DND-41 (cell line): ENCODE measurements around the gene LGR6.

Source experiments
- ATAC-seq: fragments of 200-7000 bp; cut with Tn5 transposase; 3 replicates; pipeline ENCODE4 v1.9.1; 2021; ENCODE audit warnings: low read depth; ENCODE audit not compliant: insufficient read depth
- DNase-seq: peaks from one replicate; pipeline ENCODE4 v3.0.0-alpha.2; 2020
- H2AFZ ChIP-seq: 2 replicates; pipeline ENCODE4 v1.6.0; 2012; ENCODE audit warnings: low read depth, low read length
- H3K27ac ChIP-seq: 2 replicates; pipeline ENCODE4 v1.5.1; 2012; ENCODE audit warnings: low read length, inconsistent platforms
- H3K27me3 ChIP-seq: fragments of 200-600 bp; sonication (generic); 2 replicates; pipeline ENCODE4 v1.6.0; 2012; ENCODE audit warnings: low read length, mild to moderate bottlenecking, inconsistent platforms; ENCODE audit not compliant: insufficient read depth, poor library complexity
- H3K36me3 ChIP-seq: 2 replicates; pipeline ENCODE4 v1.5.1; 2012; ENCODE audit warnings: low read length, inconsistent platforms; ENCODE audit not compliant: insufficient read depth
- H3K4me1 ChIP-seq: 2 replicates; pipeline ENCODE4 v1.5.1; 2012; ENCODE audit warnings: mild to moderate bottlenecking, low read length; ENCODE audit not compliant: insufficient read depth
- H3K4me2 ChIP-seq: 2 replicates; pipeline ENCODE4 v1.6.0; 2012; ENCODE audit warnings: mild to moderate bottlenecking, moderate library complexity, low read length, inconsistent platforms; ENCODE audit not compliant: insufficient read depth
- H3K4me3 ChIP-seq, 2 experiments: fragments of 200-600 bp in 1 of 2; shearing (Covaris generic) in 1 of 2; 2 replicates each; pipeline ENCODE4 v1.5.1; 2012 to 2016; ENCODE audit warnings: inconsistent platforms in 2 of 2, low read length in 2 of 2, mild to moderate bottlenecking in 2 of 2, low read depth in 1 of 2, moderate library complexity in 1 of 2
- H3K79me2 ChIP-seq: 2 replicates; pipeline ENCODE4 v1.6.0; 2012; ENCODE audit warnings: low read length, inconsistent platforms; ENCODE audit not compliant: insufficient read depth
- H3K9ac ChIP-seq: 2 replicates; pipeline ENCODE4 v1.6.0; 2012; ENCODE audit warnings: low read depth, mild to moderate bottlenecking, inconsistent platforms, low read length, moderate library complexity
- H3K9me3 ChIP-seq: 2 replicates; pipeline ENCODE4 v1.5.1; 2012; ENCODE audit warnings: low read length, moderate library complexity, mild to moderate bottlenecking, inconsistent platforms; ENCODE audit not compliant: insufficient read depth, severe bottlenecking
- H4K20me1 ChIP-seq: 2 replicates; pipeline ENCODE4 v1.6.0; 2012; ENCODE audit warnings: low read length; ENCODE audit not compliant: insufficient read depth
- CTCF ChIP-seq: IDR thresholded peaks from 2 replicates; pipeline ENCODE4 v1.5.1; 2012; ENCODE audit warnings: borderline replicate concordance, low read length, moderate library complexity, mild to moderate bottlenecking; ENCODE audit not compliant: poor library complexity, severe bottlenecking; ENCODE audit errors: extremely low read depth
- EZH2 ChIP-seq: IDR thresholded peaks from 3 replicates; pipeline ENCODE4 v1.6.1; 2012; ENCODE audit warnings: borderline replicate concordance, low read depth, mild to moderate bottlenecking, moderate library complexity, low read length, inconsistent platforms; ENCODE audit not compliant: severe bottlenecking

The LGR6 gene

GRCh38 chr1:202249436-202249835 is 55.8 kb downstream of the LGR6 start:
- TF ChIP-seq CTCF (no peak), EZH2 (no peak)
- ATAC-seq, result no peak
- no peaks in the 10 kb centered on the region for H3K36me3 ChIP-seq
- H3K9me3 ChIP-seq, result no peaks in the 10 kb centered on the region
- H3K27me3 ChIP-seq, result peaks cover 21% of the 10 kb centered on the region
- H3K4me3 ChIP-seq, result no peak overlapping the region
- H3K9ac ChIP-seq, result no peak overlapping the region
- H3K4me2 ChIP-seq, result no peak overlapping the region
- H3K27ac ChIP-seq, result no peak overlapping the region
- DNase-seq, result no peak
- H3K4me1 ChIP-seq, result no peaks in the 10 kb centered on the region
- H2AFZ ChIP-seq, result no peak overlapping the region
- no peaks in the 10 kb centered on the region for H4K20me1 ChIP-seq
- no peaks in the 10 kb centered on the region for H3K79me2 ChIP-seq

- Histone ChIP-seq H3K36me3 (no peaks in the 10 kb centered on the region), H3K27me3 (peaks cover 21% of the 10 kb centered on the region), H3K9ac (no peak overlapping the region), H3K4me1 (no peaks in the 10 kb centered on the region), H3K9me3 (no peaks in the 10 kb centered on the region), H2AFZ (no peak overlapping the region), H3K4me3 (no peak overlapping the region), H4K20me1 (no peaks in the 10 kb centered on the region), H3K27ac (no peak overlapping the region), H3K4me2 (no peak overlapping the region), H3K79me2 (no peaks in the 10 kb centered on the region)
- TF ChIP-seq CTCF (no peak), EZH2 (no peak)
- DNase-seq (no peak), ATAC-seq (no peak)
Measured at GRCh38 chr1:202249846-202250245, 56.2 kb downstream of the LGR6 start.

GRCh38 chr1:202250982-202251381 is 57.4 kb downstream of the LGR6 start:
- Histone ChIP-seq H3K4me2 (no peak overlapping the region), H2AFZ (no peak overlapping the region), H3K9ac (no peak overlapping the region), H3K27me3 (peaks cover 26% of the 10 kb centered on the region), H3K4me3 (no peak overlapping the region), H3K36me3 (no peaks in the 10 kb centered on the region), H3K4me1 (no peaks in the 10 kb centered on the region), H4K20me1 (no peaks in the 10 kb centered on the region), H3K9me3 (no peaks in the 10 kb centered on the region), H3K79me2 (no peaks in the 10 kb centered on the region), H3K27ac (no peak overlapping the region)
- no peak for ATAC-seq
- TF ChIP-seq EZH2 (no peak), CTCF (no peak)
- DNase-seq, result no peak
